H9 (cell line): ENCODE results near the gene LRP5. TPM values are rescaled to one million over a fixed set of nuclear protein-coding genes. Genes with fewer than 3 reads are reported as not detected.

Experiments used
- DNase-seq: peaks from one replicate; pipeline ENCODE4 v3.0.0-alpha.2; 2017
- H2AFZ ChIP-seq: one replicate; pipeline ENCODE4 v1.6.1; 2013; ENCODE audit warnings: mild to moderate bottlenecking, low read length, control low read depth, moderate library complexity
- H2AK5ac ChIP-seq: 2 replicates; pipeline ENCODE4 v1.6.1; 2013; ENCODE audit warnings: low read length, control low read depth, mixed read lengths; ENCODE audit not compliant: insufficient read length
- H2BK120ac ChIP-seq: one replicate; pipeline ENCODE4 v1.6.1; 2013; ENCODE audit warnings: low read depth, mild to moderate bottlenecking, low read length, control low read depth, inconsistent platforms; ENCODE audit not compliant: poor library complexity, severe bottlenecking
- H2BK12ac ChIP-seq: 2 replicates; pipeline ENCODE4 v1.6.1; 2013; ENCODE audit warnings: low read length, control low read depth, mixed read lengths, low read depth; ENCODE audit not compliant: insufficient read length
- H2BK15ac ChIP-seq: 2 replicates; pipeline ENCODE4 v1.6.1; 2013; ENCODE audit warnings: low read depth, low read length, control low read depth
- H2BK20ac ChIP-seq: one replicate; pipeline ENCODE4 v1.6.1; 2013; ENCODE audit warnings: low read depth, mild to moderate bottlenecking, low read length, control low read depth, inconsistent platforms; ENCODE audit not compliant: poor library complexity, severe bottlenecking
- H2BK5ac ChIP-seq: 2 replicates; pipeline ENCODE4 v1.6.1; 2013; ENCODE audit warnings: low read length, control low read depth, mixed read lengths; ENCODE audit not compliant: insufficient read length
- H3K14ac ChIP-seq: 2 replicates; pipeline ENCODE4 v1.6.1; 2013; ENCODE audit warnings: low read length, control low read depth; ENCODE audit not compliant: insufficient read depth
- H3K18ac ChIP-seq: 2 replicates; pipeline ENCODE4 v1.6.1; 2013; ENCODE audit warnings: low read depth, mild to moderate bottlenecking, mixed read lengths, low read length, control low read depth; ENCODE audit not compliant: insufficient read length
- H3K23ac ChIP-seq: 2 replicates; pipeline ENCODE4 v1.6.1; 2013; ENCODE audit warnings: low read length, control low read depth, mixed read lengths, low read depth; ENCODE audit not compliant: insufficient read length
- H3K23me2 ChIP-seq: 2 replicates; pipeline ENCODE4 v1.6.1; 2013; ENCODE audit warnings: low read depth, mild to moderate bottlenecking, mixed read lengths, low read length, control low read depth; ENCODE audit not compliant: insufficient read length, poor library complexity, severe bottlenecking
- H3K27ac ChIP-seq: 2 replicates; pipeline ENCODE4 v1.5.1; 2013; ENCODE audit warnings: low read length, control low read depth, mixed read lengths, low read depth; ENCODE audit not compliant: insufficient read length
- H3K27me3 ChIP-seq: 2 replicates; pipeline ENCODE4 v1.6.1; 2013; ENCODE audit warnings: low read length, control low read depth, inconsistent platforms; ENCODE audit not compliant: insufficient read depth
- H3K4ac ChIP-seq: 2 replicates; pipeline ENCODE4 v1.6.1; 2013; ENCODE audit warnings: low read depth, mild to moderate bottlenecking, control low read depth, inconsistent platforms, low read length, moderate library complexity
- H3K4me1 ChIP-seq: 2 replicates; pipeline ENCODE4 v1.6.1; 2013; ENCODE audit warnings: low read length, control low read depth, inconsistent platforms; ENCODE audit not compliant: insufficient read depth
- H3K4me2 ChIP-seq: 2 replicates; pipeline ENCODE4 v1.6.1; 2013; ENCODE audit warnings: low read length, control low read depth, mixed read lengths; ENCODE audit not compliant: insufficient read length, insufficient read depth
- H3K56ac ChIP-seq: 2 replicates; pipeline ENCODE4 v1.6.1; 2013; ENCODE audit warnings: low read depth, mild to moderate bottlenecking, mixed read lengths, low read length, control low read depth; ENCODE audit not compliant: insufficient read length
- H3K79me1 ChIP-seq: 2 replicates; pipeline ENCODE4 v1.6.1; 2013; ENCODE audit warnings: low read depth, mild to moderate bottlenecking, moderate library complexity, low read length, control low read depth, inconsistent platforms; ENCODE audit not compliant: insufficient read depth, poor library complexity, severe bottlenecking
- H3K79me2 ChIP-seq: 2 replicates; pipeline ENCODE4 v1.6.1; 2013; ENCODE audit warnings: low read length, control low read depth, inconsistent platforms; ENCODE audit not compliant: insufficient read depth
- H3K9ac ChIP-seq: 2 replicates; pipeline ENCODE4 v1.6.1; 2013; ENCODE audit warnings: low read length, control low read depth, mixed read lengths; ENCODE audit not compliant: insufficient read length; ENCODE audit errors: extremely low read depth
- H3K9me3 ChIP-seq: one replicate; pipeline ENCODE4 v1.6.1; 2013; ENCODE audit warnings: low read depth, low read length, inconsistent platforms; ENCODE audit not compliant: control insufficient read depth
- H3T11ph ChIP-seq: one replicate; pipeline ENCODE4 v1.6.1; 2013; ENCODE audit warnings: mild to moderate bottlenecking, low read length, control low read depth, inconsistent platforms
- H4K20me1 ChIP-seq: one replicate; pipeline ENCODE4 v1.6.1; 2013; ENCODE audit not compliant: control insufficient read depth, insufficient read length, insufficient read depth
- H4K5ac ChIP-seq: 2 replicates; pipeline ENCODE4 v1.6.1; 2013; ENCODE audit warnings: low read depth, mild to moderate bottlenecking, mixed read lengths, low read length, control low read depth; ENCODE audit not compliant: insufficient read length
- H4K8ac ChIP-seq: replicated peaks from 2 replicates; pipeline ENCODE4 v1.6.1; 2013; ENCODE audit warnings: low read length, control low read depth, mixed read lengths, low read depth; ENCODE audit not compliant: insufficient read length
- H4K91ac ChIP-seq: 2 replicates; pipeline ENCODE4 v1.6.1; 2013; ENCODE audit warnings: low read depth, mild to moderate bottlenecking, moderate library complexity, mixed read lengths, low read length, control low read depth; ENCODE audit not compliant: insufficient read length
- H3K27ac Mint-ChIP-seq, 3 experiments: 2 replicates in 2 of 3; 3 replicates in 1 of 3; pipeline ENCODE4 v1.8.0; 2020 to 2021; ENCODE audit warnings: mixed read lengths in 3 of 3, mild to moderate bottlenecking in 1 of 3, moderate library complexity in 1 of 3
- H3K27me3 Mint-ChIP-seq: 2 replicates; pipeline ENCODE4 v1.8.0; 2021; ENCODE audit warnings: low read depth, mild to moderate bottlenecking, moderate library complexity, mixed read lengths
- H3K36me3 Mint-ChIP-seq, 3 experiments: 2 replicates in 2 of 3; 3 replicates in 1 of 3; pipeline ENCODE4 v1.8.0; 2020 to 2021; ENCODE audit warnings: low read depth in 3 of 3, mixed read lengths in 3 of 3; ENCODE audit not compliant: insufficient read depth in 1 of 3
- H3K4me1 Mint-ChIP-seq, 2 experiments: 2 replicates each; pipeline ENCODE4 v1.8.0; 2020; ENCODE audit warnings: mixed read lengths in 2 of 2
- H3K4me3 Mint-ChIP-seq, 2 experiments: 2 replicates in 1 of 2; 3 replicates in 1 of 2; pipeline ENCODE4 v1.8.0; 2020 to 2021; ENCODE audit warnings: mild to moderate bottlenecking in 2 of 2, mixed read lengths in 2 of 2, moderate library complexity in 1 of 2
- H3K9me3 Mint-ChIP-seq, 2 experiments: 2 replicates in 1 of 2; 3 replicates in 1 of 2; pipeline ENCODE4 v1.8.0; 2020; ENCODE audit warnings: mild to moderate bottlenecking in 2 of 2, mixed read lengths in 2 of 2, moderate library complexity in 1 of 2
- CTCF ChIP-seq: fragments of 200-600 bp; sonication (generic); conservative IDR thresholded peaks from 3 replicates; pipeline ENCODE4 v1.8.0; 2021; ENCODE audit warnings: antibody characterized with exemption, mild to moderate bottlenecking
- WGBS: extraction: QIAGEN DNeasy Blood & Tissue Kit; methylation state at CpG from one replicate; pipeline ENCODE4 v1.1.7; 2013; ENCODE audit warnings: missing lambda C conversion rate, low lambda C conversion rate, mixed read lengths; ENCODE audit not compliant: insufficient read length; ENCODE audit errors: extremely low coverage; 5-methylcytosine and 5-hydroxymethylcytosine counted together
- total RNA-seq: library from RNA; stranded (reverse); gene quantifications from 2 replicates; pipeline ENCODE4 v1.2.1, GENCODE V29; 2021

LRP5 gene
- total RNA-seq, 1 experiment from 2014 or later, result 38.4 TPM

GRCh38 chr11:68498321-68498720 is 185.9 kb downstream of the LRP5 start:
- TF ChIP-seq CTCF, result no peak

More at GRCh38 chr11:68498321-68498720, 185.9 kb downstream of the LRP5 start:
- H3K23me2 ChIP-seq, result no peaks in the 10 kb centered on the region
- no peak overlapping the region for H2BK20ac ChIP-seq
- peaks cover 0 to 4% (median 0%) of the 10 kb centered on the region in 3 experiments; a peak in 1 of 7 replicates for H3K36me3 Mint-ChIP-seq
- H3K79me1 ChIP-seq, result peaks cover 3% of the 10 kb centered on the region
- H2BK15ac ChIP-seq, result no peak overlapping the region
- WGBS, result 100% methylated on average over 1 of the region's 2 CpGs
- no peak overlapping the region for H3K27ac ChIP-seq
- H3K9me3 ChIP-seq, result no peaks in the 10 kb centered on the region
- no peak overlapping the region for H2BK5ac ChIP-seq
- H2BK120ac ChIP-seq, result no peak overlapping the region
- DNase-seq, result no peak
- H4K91ac ChIP-seq, result no peak overlapping the region
- H3K18ac ChIP-seq, result no peak overlapping the region
- peaks cover 33 to 39% of the 10 kb centered on the region in 2 experiments for H3K4me1 Mint-ChIP-seq
- H3K4me3 Mint-ChIP-seq, result no peak overlapping the region; a peak in 1 of 5 replicates
- H3K4me1 ChIP-seq, result peaks cover 7% of the 10 kb centered on the region; the same call in 1 of the 2 replicates
- H3K9me3 Mint-ChIP-seq, result no peaks in the 10 kb centered on the region; a peak in 2 of 5 replicates
- no peak overlapping the region for H2BK12ac ChIP-seq
- no peak overlapping the region for H3K4ac ChIP-seq
- peak overlapping the region in 1 of 3 experiments; percentile 16; a peak in 1 of 7 replicates for H3K27ac Mint-ChIP-seq
- no peak overlapping the region for H3K23ac ChIP-seq
- no peak overlapping the region for H4K8ac ChIP-seq
- H3K27me3 Mint-ChIP-seq, result no peaks in the 10 kb centered on the region
- peaks cover 66% of the 10 kb centered on the region; the same call in 1 of the 2 replicates for H3K79me2 ChIP-seq
- H4K20me1 ChIP-seq, result no peaks in the 10 kb centered on the region
- no peaks in the 10 kb centered on the region for H3K27me3 ChIP-seq
- H4K5ac ChIP-seq, result no peak overlapping the region
- H3K9ac ChIP-seq, result no peak overlapping the region
- H3K56ac ChIP-seq, result no peak overlapping the region
- no peak overlapping the region for H3K14ac ChIP-seq
- H3K4me2 ChIP-seq, result no peak overlapping the region
- no peak overlapping the region for H2AFZ ChIP-seq
- no peak overlapping the region for H3T11ph ChIP-seq
- H2AK5ac ChIP-seq, result no peak overlapping the region

Other genes starting within 250 kb of the LRP5 start
- gene CHKA, start 191.2 kb upstream of the LRP5 start, total RNA-seq, result 63.0 and 64.2 TPM in 2 replicates
- 61.2 and 61.6 TPM in 2 replicates for gene KMT5B, start 99.3 kb upstream of the LRP5 start, total RNA-seq
- gene C11orf24, start 40.6 kb upstream of the LRP5 start, total RNA-seq, result 46.8 and 50.5 TPM in 2 replicates
- gene PPP6R3, start 148.2 kb downstream of the LRP5 start, total RNA-seq, result 138 and 139 TPM in 2 replicates